CD8-positive, alpha-beta memory T cell (primary cell): Measurements from ENCODE around the gene IL1RL1. TPM values are rescaled to one million over a fixed set of nuclear protein-coding genes. Genes with fewer than 3 reads are reported as not detected.
A peak's percentile ranks its signal among the peaks of the same experiment; 100 is the strongest.

Experiments
- CTCF ChIA-PET: fragments of 350-600 bp; sonication (Branson Sonifier 250); formaldehyde crosslinking; loops from one replicate; lab custom pipeline; 2021; ENCODE audit warnings: antibody characterized with exemption; lab: Charles Lee
- POLR2A ChIA-PET: fragments of 350-600 bp; sonication (Branson Sonifier 250); formaldehyde crosslinking; loops from one replicate; lab custom pipeline; 2021; ENCODE audit warnings: antibody characterized with exemption; lab: Charles Lee
- DNase-seq, 5 donors: peaks; one replicate each; pipeline versions ENCODE4 v3.0.0 to v3.0.0-alpha.2; 2020 to 2022; ENCODE audit warnings: mixed read lengths in 1 of 5
- H3K27ac ChIP-seq: one replicate; pipeline ENCODE4 v1.7.0; 2013; ENCODE audit warnings: low read depth, mild to moderate bottlenecking, low read length, moderate library complexity
- H3K27me3 ChIP-seq: 2 replicates; pipeline ENCODE4 v1.7.0; 2013; ENCODE audit warnings: low read length, mild to moderate bottlenecking; ENCODE audit not compliant: insufficient read depth, poor library complexity, severe bottlenecking
- H3K36me3 ChIP-seq: 2 replicates; pipeline ENCODE4 v1.7.0; 2013; ENCODE audit warnings: mild to moderate bottlenecking, low read length, moderate library complexity; ENCODE audit not compliant: insufficient read depth
- H3K4me1 ChIP-seq: 2 replicates; pipeline ENCODE4 v1.7.0; 2013; ENCODE audit warnings: mild to moderate bottlenecking, low read length, moderate library complexity; ENCODE audit not compliant: insufficient read depth
- H3K4me3 ChIP-seq: 2 replicates; pipeline ENCODE4 v1.7.0; 2013; ENCODE audit warnings: mild to moderate bottlenecking, low read length
- H3K9me3 ChIP-seq: 2 replicates; pipeline ENCODE4 v1.7.0; 2013; ENCODE audit warnings: mild to moderate bottlenecking, low read length
- H3K27ac Mint-ChIP-seq, 8 donors: one replicate each; pipeline ENCODE4 v1.8.0; 2020 to 2021; ENCODE audit warnings: mixed read lengths in 8 of 8, mild to moderate bottlenecking in 6 of 8, inconsistent platforms in 3 of 8, moderate library complexity in 3 of 8
- H3K27me3 Mint-ChIP-seq, 2 donors: one replicate each; pipeline ENCODE4 v1.8.0; 2020 to 2021; ENCODE audit warnings: mixed read lengths in 2 of 2, mild to moderate bottlenecking in 1 of 2, moderate library complexity in 1 of 2
- H3K36me3 Mint-ChIP-seq, 3 donors: one replicate each; pipeline ENCODE4 v1.8.0; 2020 to 2021; ENCODE audit warnings: mixed read lengths in 3 of 3, inconsistent platforms in 1 of 3, mild to moderate bottlenecking in 1 of 3
- H3K4me1 Mint-ChIP-seq, 3 donors: one replicate each; pipeline ENCODE4 v1.8.0; 2020 to 2021; ENCODE audit warnings: mixed read lengths in 3 of 3, inconsistent platforms in 1 of 3, mild to moderate bottlenecking in 1 of 3
- H3K4me3 Mint-ChIP-seq, 7 donors: one replicate each; pipeline ENCODE4 v1.8.0; 2020 to 2021; ENCODE audit warnings: mixed read lengths in 7 of 7, mild to moderate bottlenecking in 6 of 7, moderate library complexity in 4 of 7, inconsistent platforms in 2 of 7
- H3K9me3 Mint-ChIP-seq, 5 donors: one replicate each; pipeline ENCODE4 v1.8.0; 2020 to 2022; ENCODE audit warnings: mixed read lengths in 5 of 5, mild to moderate bottlenecking in 3 of 5, moderate library complexity in 2 of 5, inconsistent platforms in 1 of 5
- polyA plus RNA-seq: library from polyadenylated mRNA; unstranded; fragments of 300-500 nt; fragmentation: Illumina TruSeq; gene quantifications from one replicate; pipeline ENCODE4 v1.2.3, GENCODE V29; 2021
- total RNA-seq, 2 experiments: library from RNA; stranded (reverse); gene quantifications; one replicate each; pipeline ENCODE4 v1.2.3, GENCODE V29; 2021

Gene IL1RL1
- total and polyA plus RNA-seq, 3 experiments from 2014 or later = 0.14 to 0.35 (median 0.22) TPM

DNA sequence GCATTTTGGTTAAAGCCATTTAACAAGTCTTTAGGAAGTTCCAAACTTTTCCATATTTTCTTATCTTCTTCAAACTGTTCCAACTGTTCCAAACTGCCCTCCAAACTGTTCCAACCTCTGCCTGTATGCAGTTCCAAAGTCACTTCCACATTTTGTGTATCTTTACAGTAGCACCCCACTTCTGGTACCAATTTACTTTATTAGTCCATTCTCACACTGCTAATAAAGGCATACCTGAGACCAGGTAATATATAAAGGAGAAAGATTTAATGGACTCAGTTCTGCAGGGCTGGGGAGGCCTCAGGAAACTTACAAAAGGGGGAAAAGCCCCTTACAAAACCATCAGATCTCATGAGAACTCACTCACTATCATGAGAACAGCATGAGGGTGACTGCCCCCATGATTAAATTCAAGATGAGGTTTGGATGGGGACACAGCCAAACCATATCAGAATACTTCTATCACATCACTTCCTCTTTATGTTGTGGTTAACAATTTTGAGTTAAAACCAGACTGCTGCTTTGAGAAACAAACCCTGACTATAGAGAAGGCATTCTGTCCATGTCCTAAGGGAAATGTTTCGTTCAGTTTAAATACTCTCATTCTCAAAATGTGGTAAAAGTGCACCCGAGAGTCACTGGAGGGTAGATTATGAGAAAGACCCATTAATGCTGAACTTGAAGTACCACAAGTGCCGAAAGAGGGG, 55.2 kb downstream of the IL1RL1 start:
- Histone ChIP-seq H3K27me3 (no peaks in the 10 kb centered on the region), H3K4me1 (peaks cover 38% of the 10 kb centered on the region), H3K4me3 (peak overlapping the region; percentile 26), H3K27ac (no peak overlapping the region), H3K9me3 (peaks cover 10% of the 10 kb centered on the region), H3K36me3 (no peaks in the 10 kb centered on the region)
- ChIA-PET CTCF (interaction anchor here (0.8 to 2.4 kb wide), 5 partner anchors 10 to 360 kb away, joined by 3 to 12 read pairs (median 3); partner anchors contain the start of gene IL18R1), POLR2A (interaction anchor here (0.6 kb wide), 2 partner anchors 13 to 153 kb away, joined by 3 read pairs; no protein-coding TSS in a partner anchor)
- H3K9me3 Mint-ChIP-seq = peaks cover 0 to 22% (median 17%) of the 10 kb centered on the region in 5 donors
- H3K4me3 Mint-ChIP-seq = peak overlapping the region; percentile 66 to 86 (median 78)
- peaks cover 67 to 69% (median 68%) of the 10 kb centered on the region in 3 donors for H3K4me1 Mint-ChIP-seq
- H3K27me3 Mint-ChIP-seq = no peaks in the 10 kb centered on the region
- H3K36me3 Mint-ChIP-seq = peaks cover 19 to 42% (median 40%) of the 10 kb centered on the region in 3 donors
- H3K27ac Mint-ChIP-seq = peak overlapping the region; percentile 78 to 98 (median 90)
- peak in 2 of 5 donors; percentile 38 to 53 for DNase-seq

- H3K9me3 Mint-ChIP-seq = peaks cover 0 to 22% (median 17%) of the 10 kb centered on the region in 5 donors
- Histone ChIP-seq H3K36me3 (no peaks in the 10 kb centered on the region), H3K9me3 (peaks cover 10% of the 10 kb centered on the region), H3K4me1 (peaks cover 38% of the 10 kb centered on the region), H3K27me3 (no peaks in the 10 kb centered on the region), H3K27ac (no peak overlapping the region), H3K4me3 (peak overlapping the region; percentile 26)
- H3K27me3 Mint-ChIP-seq = no peaks in the 10 kb centered on the region
- H3K36me3 Mint-ChIP-seq = peaks cover 15 to 43% (median 36%) of the 10 kb centered on the region in 3 donors
- POLR2A ChIA-PET = interaction anchor here (0.6 kb wide), 2 partner anchors 14 to 56 kb away, joined by 3 read pairs; partner anchors contain the start of gene IL18RAP
- H3K4me3 Mint-ChIP-seq = peak overlapping the region; percentile 66 to 86 (median 78)
- peak in 3 of 5 donors; percentile 15 to 82 (median 78) for DNase-seq
- peaks cover 63 to 64% (median 64%) of the 10 kb centered on the region in 3 donors for H3K4me1 Mint-ChIP-seq
- CTCF ChIA-PET = interaction anchor here (0.8 to 2.4 kb wide), 3 partner anchors 11 to 361 kb away, joined by 3 to 12 read pairs (median 4); partner anchors contain the start of gene IL18R1
- peak overlapping the region; percentile 80 to 98 (median 90) for H3K27ac Mint-ChIP-seq
Observed at GRCh38 chr2:102367331-102367971, 56.1 kb downstream of the IL1RL1 start.

GRCh38 chr2:102368461-102369109, 57.2 kb downstream of the IL1RL1 start:
- H3K4me3 ChIP-seq = peak overlapping the region; percentile 21
- Mint-ChIP-seq H3K27me3 (no peaks in the 10 kb centered on the region), H3K36me3 (peaks cover 12 to 38% (median 32%) of the 10 kb centered on the region in 3 donors), H3K4me1 (peaks cover 61 to 64% (median 64%) of the 10 kb centered on the region in 3 donors), H3K4me3 (peak overlapping the region; percentile 54 to 86 (median 77)), H3K9me3 (peaks cover 0 to 22% (median 17%) of the 10 kb centered on the region in 5 donors), H3K27ac (peak overlapping the region; percentile 62 to 98 (median 88))
- peaks cover 38% of the 10 kb centered on the region for H3K4me1 ChIP-seq
- no peaks in the 10 kb centered on the region for H3K27me3 ChIP-seq
- H3K36me3 ChIP-seq = no peaks in the 10 kb centered on the region
- ChIA-PET POLR2A (no interaction called here), CTCF (interaction anchor here (2.4 kb wide), 1 partner anchor 12 kb away, joined by 12 read pairs; the partner anchor contains the start of gene IL18R1)
- peak in 2 of 5 donors; percentile 33 to 50 for DNase-seq
- H3K27ac ChIP-seq = no peak overlapping the region
- H3K9me3 ChIP-seq = peaks cover 10% of the 10 kb centered on the region

GRCh38 chr2:102369866-102370265, 58.5 kb downstream of the IL1RL1 start:
- peak overlapping the region in 6 of 8 donors; percentile 20 to 89 (median 76) for H3K27ac Mint-ChIP-seq
- H3K4me1 ChIP-seq = peaks cover 38% of the 10 kb centered on the region
- H3K27ac ChIP-seq = no peak overlapping the region
- no peak for DNase-seq
- H3K9me3 ChIP-seq = peaks cover 10% of the 10 kb centered on the region
- H3K27me3 ChIP-seq = no peaks in the 10 kb centered on the region
- H3K4me3 ChIP-seq = no peak overlapping the region
- H3K9me3 Mint-ChIP-seq = peaks cover 0 to 18% (median 14%) of the 10 kb centered on the region in 5 donors
- no peaks in the 10 kb centered on the region for H3K27me3 Mint-ChIP-seq
- H3K36me3 Mint-ChIP-seq = peaks cover 10 to 34% (median 21%) of the 10 kb centered on the region in 3 donors
- peaks cover 55 to 60% (median 57%) of the 10 kb centered on the region in 3 donors for H3K4me1 Mint-ChIP-seq
- POLR2A ChIA-PET = no interaction called here
- H3K4me3 Mint-ChIP-seq = peak overlapping the region in 3 of 7 donors; percentile 27 to 79 (median 29)
- CTCF ChIA-PET = interaction anchor here (1.1 kb wide), 1 partner anchor 14 kb away, joined by 4 read pairs; the partner anchor contains the start of gene IL18R1
- H3K36me3 ChIP-seq = no peaks in the 10 kb centered on the region

GRCh38 chr2:102376052-102376591, 64.8 kb downstream of the IL1RL1 start:
- Mint-ChIP-seq H3K36me3 (peaks cover 22 to 59% (median 27%) of the 10 kb centered on the region in 3 donors), H3K9me3 (peaks cover 0 to 3% (median 0%) of the 10 kb centered on the region in 5 donors), H3K27ac (no peak overlapping the region), H3K27me3 (peaks cover 0 to 2% of the 10 kb centered on the region in 2 donors), H3K4me1 (peaks cover 3 to 10% (median 4%) of the 10 kb centered on the region in 3 donors), H3K4me3 (peak overlapping the region in 1 of 7 donors; percentile 45)
- no peaks in the 10 kb centered on the region for H3K4me1 ChIP-seq
- no peaks in the 10 kb centered on the region for H3K9me3 ChIP-seq
- H3K27ac ChIP-seq = no peak overlapping the region
- no peak overlapping the region for H3K4me3 ChIP-seq
- no peak for DNase-seq
- POLR2A ChIA-PET = no interaction called here
- CTCF ChIA-PET = interaction anchor here (0.7 kb wide), 1 partner anchor 67 kb away, joined by 3 read pairs; no protein-coding TSS in a partner anchor
- no peaks in the 10 kb centered on the region for H3K27me3 ChIP-seq
- no peaks in the 10 kb centered on the region for H3K36me3 ChIP-seq

DNA sequence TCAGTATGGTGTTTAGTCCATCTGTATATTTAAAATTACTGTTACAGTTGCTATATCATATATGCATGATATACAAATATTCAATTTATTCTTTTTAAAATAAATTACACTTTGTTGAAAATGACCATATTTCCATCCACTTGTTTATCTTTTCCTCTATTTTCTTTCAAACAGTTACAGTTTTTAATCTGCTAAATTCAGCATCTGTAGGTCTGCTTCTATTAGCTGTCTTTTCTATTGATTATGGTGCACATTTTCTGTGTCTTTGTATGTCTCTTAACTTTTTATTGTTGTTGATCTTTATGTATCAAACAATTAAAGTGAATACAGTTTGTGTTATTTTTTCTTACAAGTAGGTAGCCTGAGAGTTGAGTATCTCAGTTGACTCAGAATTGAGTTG, 72.4 kb downstream of the IL1RL1 start:
- H3K4me3 ChIP-seq = no peak overlapping the region
- Mint-ChIP-seq H3K27ac (no peak overlapping the region), H3K36me3 (peaks cover 32 to 73% (median 35%) of the 10 kb centered on the region in 3 donors), H3K4me3 (no peak overlapping the region), H3K9me3 (peaks cover 11 to 26% (median 22%) of the 10 kb centered on the region in 5 donors), H3K4me1 (peaks cover 0 to 3% (median 0%) of the 10 kb centered on the region in 3 donors), H3K27me3 (peaks cover 0 to 2% of the 10 kb centered on the region in 2 donors)
- ChIA-PET POLR2A (no interaction called here), CTCF (no interaction called here)
- no peaks in the 10 kb centered on the region for H3K27me3 ChIP-seq
- H3K9me3 ChIP-seq = peaks cover 6% of the 10 kb centered on the region
- DNase-seq = no peak
- no peaks in the 10 kb centered on the region for H3K36me3 ChIP-seq
- H3K27ac ChIP-seq = no peak overlapping the region
- H3K4me1 ChIP-seq = no peaks in the 10 kb centered on the region

- peaks cover 27 to 66% (median 35%) of the 10 kb centered on the region in 3 donors for H3K36me3 Mint-ChIP-seq
- POLR2A ChIA-PET = no interaction called here
Observed at GRCh38 chr2:102385522-102385921, 74.2 kb downstream of the IL1RL1 start.

More at GRCh38 chr2:102385522-102385921, 74.2 kb downstream of the IL1RL1 start:
- CTCF ChIA-PET = interaction anchor here (1.1 to 1.9 kb wide), 2 partner anchors 11 to 58 kb away, joined by 3 to 6 read pairs; no protein-coding TSS in a partner anchor
- no peak overlapping the region for H3K4me3 ChIP-seq
- Mint-ChIP-seq H3K9me3 (peaks cover 11 to 26% (median 22%) of the 10 kb centered on the region in 5 donors), H3K27ac (peak overlapping the region in 1 of 8 donors; percentile 1), H3K27me3 (peaks cover 0 to 2% of the 10 kb centered on the region in 2 donors), H3K4me3 (no peak overlapping the region), H3K4me1 (peaks cover 0 to 7% (median 7%) of the 10 kb centered on the region in 3 donors)
- peaks cover 6% of the 10 kb centered on the region for H3K9me3 ChIP-seq
- no peaks in the 10 kb centered on the region for H3K27me3 ChIP-seq
- H3K27ac ChIP-seq = no peak overlapping the region
- H3K4me1 ChIP-seq = no peaks in the 10 kb centered on the region
- no peak for DNase-seq
- H3K36me3 ChIP-seq = no peaks in the 10 kb centered on the region
